Sigmoid colon (tissue), 7 donors: ENCODE measurements around the gene TRPM2. TPM values are rescaled to one million over a fixed set of nuclear protein-coding genes. Genes with fewer than 3 reads are reported as not detected.

Experiments used
- DNase-seq: peaks from one replicate; pipeline ENCODE4 v3.0.0-alpha.2; 2019
- H3K27ac ChIP-seq, 4 donors: fragments of 200-600 bp; sonication (generic); one replicate each; pipeline ENCODE4 v1.5.1; 2016 to 2019; ENCODE audit warnings: mild to moderate bottlenecking in 1 of 4
- H3K27me3 ChIP-seq, 3 donors: fragments of 200-600 bp; sonication (generic); one replicate each; pipeline ENCODE4 v1.5.1; 2019; ENCODE audit warnings: mild to moderate bottlenecking in 1 of 3
- H3K36me3 ChIP-seq, 4 donors: fragments of 200-600 bp; sonication (generic); one replicate each; pipeline ENCODE4 v1.5.1; 2016 to 2019
- H3K4me1 ChIP-seq, 4 donors: fragments of 200-600 bp; sonication (generic); one replicate each; pipeline ENCODE4 v1.5.1; 2017 to 2019
- H3K4me3 ChIP-seq, 4 donors: fragments of 200-600 bp; sonication (generic); one replicate each; pipeline ENCODE4 v1.5.1; 2017 to 2019; ENCODE audit warnings: mild to moderate bottlenecking in 2 of 4, moderate library complexity in 1 of 4
- H3K9me3 ChIP-seq, 4 donors: fragments of 200-600 bp in 3 of 4; sonication (generic) in 3 of 4; one replicate each; pipeline versions ENCODE4 v1.5.1 to v1.6.1; 2013 to 2019
- CTCF ChIP-seq, 4 experiments: fragments of 450-650 bp in 3 of 4; fragments of 200-600 bp in 1 of 4; IDR thresholded peaks; one replicate each; pipeline ENCODE4 v1.5.1; 2016 to 2019; ENCODE audit warnings: antibody characterized with exemption in 4 of 4, mild to moderate bottlenecking in 3 of 4, moderate library complexity in 2 of 4
- EP300 ChIP-seq, 4 donors: sonication (generic); formaldehyde crosslinking; IDR thresholded peaks; one replicate each; pipeline ENCODE4 v1.6.1; 2017; ENCODE audit warnings: antibody characterized with exemption in 4 of 4
- POLR2A ChIP-seq, 2 donors: fragments of 450-650 bp; IDR thresholded peaks; one replicate each; pipeline ENCODE4 v1.6.1; 2016; ENCODE audit warnings: antibody characterized with exemption in 2 of 2, mild to moderate bottlenecking in 2 of 2, moderate library complexity in 2 of 2
- POLR2AphosphoS5 ChIP-seq, 4 donors: sonication (generic); formaldehyde crosslinking; IDR thresholded peaks; one replicate each; pipeline ENCODE4 v1.6.1; 2017; ENCODE audit warnings: antibody characterized with exemption in 4 of 4
- WGBS, 2 donors: extraction: QIAGEN DNeasy Blood & Tissue Kit; methylation state at CpG; one replicate each; pipeline ENCODE4 v1.1.7; 2013; 5-methylcytosine and 5-hydroxymethylcytosine counted together
- intact Hi-C: fragments of 100-400 bp; cut with DNase I; formaldehyde crosslinking; loops from one replicate; pipeline ENCODE4 v1.15.1; 2023
- polyA plus RNA-seq, 3 donors: library from polyadenylated mRNA; stranded (reverse); fragments of 200-250 nt; gene quantifications; one replicate each; pipeline ENCODE4 v1.2.3, GENCODE V29; 2013
- total RNA-seq, 4 donors: library from RNA; depleted of rRNA; stranded (reverse); fragments of >200 nt; gene quantifications; one replicate each; pipeline ENCODE4 v1.1.0, GENCODE V29; 2016
- donor health status: healthy with polysubstance abuse.
- donor health status: Bipolar disorder and iron deficiency.
- donor health status: healthy.

TRPM2 gene
- total and polyA plus RNA-seq, 7 donors, result 1.6 to 4.9 (median 3.4) TPM

GRCh38 chr21:44442266-44443125, 89.1 kb downstream of the TRPM2 start:
- WGBS, 2 donors, result 74 to 75% methylated on average over 19 of the region's 19 CpGs
- Histone ChIP-seq H3K9me3 (no peaks in the 10 kb centered on the region), H3K27ac (no peak overlapping the region), H3K4me3 (no peak overlapping the region), H3K36me3 (no peaks in the 10 kb centered on the region), H3K27me3 (no peaks in the 10 kb centered on the region), H3K4me1 (peaks cover 0 to 23% (median 22%) of the 10 kb centered on the region in 4 donors)
- TF ChIP-seq POLR2AphosphoS5 (IDR thresholded peaks at IDR 0.05), result no peak
- no peak for TF ChIP-seq POLR2A (IDR thresholded peaks at IDR 0.05)
- TF ChIP-seq CTCF (IDR thresholded peaks at IDR 0.05), result no peak
- intact Hi-C loops, result no loop called here
- DNase-seq, result peak; percentile 33

GRCh38 chr21:44443291-44443890, 90.0 kb downstream of the TRPM2 start:
- DNase-seq, result peak; percentile 58
- no peak overlapping the region for H3K27ac ChIP-seq
- no peaks in the 10 kb centered on the region for H3K27me3 ChIP-seq
- H3K4me1 ChIP-seq, result peaks cover 0 to 14% (median 13%) of the 10 kb centered on the region in 4 donors
- TF ChIP-seq EP300 (IDR thresholded peaks at IDR 0.05) (no peak), CTCF (IDR thresholded peaks at IDR 0.05) (no peak), POLR2AphosphoS5 (IDR thresholded peaks at IDR 0.05) (no peak), POLR2A (IDR thresholded peaks at IDR 0.05) (no peak)
- no peaks in the 10 kb centered on the region for H3K36me3 ChIP-seq
- no peak overlapping the region for H3K4me3 ChIP-seq
- no peaks in the 10 kb centered on the region for H3K9me3 ChIP-seq
- intact Hi-C loops, result no loop called here
- 72 to 81% methylated on average over 17 of the region's 17 CpGs for WGBS, 2 donors

- TF ChIP-seq EP300 (IDR thresholded peaks at IDR 0.05) (no peak), POLR2AphosphoS5 (IDR thresholded peaks at IDR 0.05) (no peak), POLR2A (IDR thresholded peaks at IDR 0.05) (no peak), CTCF (IDR thresholded peaks at IDR 0.05) (no peak)
- Histone ChIP-seq H3K36me3 (no peaks in the 10 kb centered on the region), H3K9me3 (no peaks in the 10 kb centered on the region), H3K27me3 (no peaks in the 10 kb centered on the region), H3K27ac (no peak overlapping the region), H3K4me3 (no peak overlapping the region), H3K4me1 (peaks cover 0 to 13% (median 9%) of the 10 kb centered on the region in 4 donors)
- 84% methylated on average over 12 of the region's 12 CpGs for WGBS, 2 donors
- DNase-seq, result no peak
- intact Hi-C loops, result no loop called here
Measured at GRCh38 chr21:44443891-44444285, 90.5 kb downstream of the TRPM2 start.

- peak; percentile 57 for DNase-seq
- no peaks in the 10 kb centered on the region for H3K9me3 ChIP-seq
- no peak overlapping the region for H3K27ac ChIP-seq
- H3K4me1 ChIP-seq, result peaks cover 0 to 12% (median 4%) of the 10 kb centered on the region in 4 donors
- H3K4me3 ChIP-seq, result no peak overlapping the region
- intact Hi-C loops, result no loop called here
- TF ChIP-seq POLR2AphosphoS5 (IDR thresholded peaks at IDR 0.05), result no peak
- no peaks in the 10 kb centered on the region for H3K27me3 ChIP-seq
- WGBS, 2 donors, result 76 to 79% methylated on average over 21 of the region's 21 CpGs
- no peaks in the 10 kb centered on the region for H3K36me3 ChIP-seq
Measured at GRCh38 chr21:44444286-44444931, 91.0 kb downstream of the TRPM2 start.
